Neural cell (in vitro differentiated cells): ENCODE data around the gene GSDMA. TPM values are rescaled to one million over a fixed set of nuclear protein-coding genes. Genes with fewer than 3 reads are reported as not detected.

Experiments used
- H2AFZ ChIP-seq: fragments of 200-600, 300-800 bp; sonication (generic), shearing (Covaris generic); 2 replicates; pipeline ENCODE4 v1.6.0; 2014; ENCODE audit warnings: low read depth, mild to moderate bottlenecking, antibody characterized with exemption, low read length, moderate library complexity
- H3F3A ChIP-seq: fragments of 200-600 bp; shearing (Covaris generic); 2 replicates; pipeline ENCODE4 v1.6.1; 2016; ENCODE audit warnings: mild to moderate bottlenecking, moderate library complexity, mixed read lengths, antibody characterized with exemption, low read length; ENCODE audit not compliant: insufficient read depth, poor library complexity, severe bottlenecking
- H3K27ac ChIP-seq: fragments of 200-600, 300-800 bp; sonication (generic), shearing (Covaris generic); 2 replicates; pipeline ENCODE4 v1.5.1; 2014; ENCODE audit warnings: mild to moderate bottlenecking, low read length, moderate library complexity
- H3K27me3 ChIP-seq: fragments of 300-800, 200-600 bp; sonication (generic), shearing (Covaris generic); 2 replicates; pipeline ENCODE4 v1.6.0; 2014; ENCODE audit warnings: mild to moderate bottlenecking, low read depth, low read length, moderate library complexity; ENCODE audit not compliant: insufficient read depth
- H3K36me3 ChIP-seq: fragments of 300-800, 200-600 bp; sonication (generic), shearing (Covaris generic); 2 replicates; pipeline ENCODE4 v1.5.1; 2014; ENCODE audit warnings: mild to moderate bottlenecking, antibody characterized with exemption, low read length, moderate library complexity; ENCODE audit not compliant: insufficient read depth
- H3K4me2 ChIP-seq: fragments of 300-800, 200-600 bp; sonication (generic), shearing (Covaris generic); 2 replicates; pipeline ENCODE4 v1.6.0; 2014; ENCODE audit warnings: mild to moderate bottlenecking, low read length
- H3K4me3 ChIP-seq: fragments of 300-800, 200-600 bp; sonication (generic), shearing (Covaris generic); 2 replicates; pipeline ENCODE4 v1.5.1; 2014; ENCODE audit warnings: mild to moderate bottlenecking, low read length, moderate library complexity
- H3K79me2 ChIP-seq: fragments of 200-600 bp; shearing (Covaris generic); replicated peaks from 2 replicates; pipeline ENCODE4 v1.6.0; 2014; ENCODE audit warnings: mild to moderate bottlenecking, low read length, moderate library complexity; ENCODE audit not compliant: insufficient read depth
- H3K9ac ChIP-seq: fragments of 300-800, 200-600 bp; sonication (generic), shearing (Covaris generic); 2 replicates; pipeline ENCODE4 v1.6.1; 2016; ENCODE audit warnings: mild to moderate bottlenecking, low read length, mixed read lengths
- H3K9me2 ChIP-seq: fragments of 200-600 bp; shearing (Covaris generic); 2 replicates; pipeline ENCODE4 v1.6.1; 2016; ENCODE audit warnings: mild to moderate bottlenecking, low read length, mixed read lengths; ENCODE audit not compliant: insufficient read depth
- H3K9me3 ChIP-seq: fragments of 200-600, 300-800 bp; sonication (generic), shearing (Covaris generic); 2 replicates; pipeline ENCODE4 v1.6.1; 2016; ENCODE audit warnings: mild to moderate bottlenecking, mixed run types, low read length, moderate library complexity, mixed read lengths
- H4K20me1 ChIP-seq: fragments of 200-600 bp; shearing (Covaris generic); 2 replicates; pipeline ENCODE4 v1.6.1; 2016; ENCODE audit warnings: mild to moderate bottlenecking, mixed run types; ENCODE audit not compliant: insufficient read depth
- EP300 ChIP-seq: fragments of 450-650 bp; conservative IDR thresholded peaks from 2 replicates; pipeline ENCODE4 v1.6.1; 2014; ENCODE audit warnings: antibody characterized with exemption, mild to moderate bottlenecking, moderate library complexity; ENCODE audit not compliant: poor library complexity, severe bottlenecking
- EZH2 ChIP-seq: fragments of 200-600, 300-800 bp; shearing (Covaris generic), sonication (generic); IDR thresholded peaks from 2 replicates; pipeline ENCODE4 v1.6.1; 2014; ENCODE audit warnings: antibody characterized with exemption, low read length, borderline replicate concordance, mild to moderate bottlenecking; ENCODE audit not compliant: insufficient read depth, poor library complexity, severe bottlenecking
- MXI1 ChIP-seq: fragments of 450-650 bp; conservative IDR thresholded peaks from 2 replicates; pipeline ENCODE4 v1.6.1; 2014; ENCODE audit warnings: antibody characterized with exemption, mild to moderate bottlenecking; ENCODE audit not compliant: poor library complexity, severe bottlenecking
- POLR2AphosphoS5 ChIP-seq: IDR thresholded peaks from 2 replicates; pipeline ENCODE4 v1.6.1; 2012
- RAD21 ChIP-seq: fragments of 450-650 bp; conservative IDR thresholded peaks from 2 replicates; pipeline ENCODE4 v1.6.1; 2014; ENCODE audit warnings: antibody characterized with exemption, mild to moderate bottlenecking, moderate library complexity
- REST ChIP-seq: IDR thresholded peaks from 2 replicates; pipeline ENCODE4 v1.6.1; 2012; ENCODE audit warnings: borderline replicate concordance
- SMC3 ChIP-seq: fragments of 450-650 bp; conservative IDR thresholded peaks from 2 replicates; pipeline ENCODE4 v1.6.1; 2014; ENCODE audit warnings: antibody characterized with exemption, mild to moderate bottlenecking, moderate library complexity; ENCODE audit not compliant: poor library complexity
- TAF1 ChIP-seq: IDR thresholded peaks from 2 replicates; pipeline ENCODE4 v1.6.1; 2012; ENCODE audit warnings: low read depth
- polyA plus RNA-seq: library from polyadenylated mRNA; depleted of rRNA; stranded (reverse); fragments of >200 nt; gene quantifications from 2 replicates; pipeline ENCODE4 v1.2.3, GENCODE V29; 2014
- TF ChIP-seq, protein P1 (sequence below): fragments of 450-650 bp; IDR thresholded peaks from 2 replicates; pipeline ENCODE4 v1.5.1; 2014; ENCODE audit warnings: antibody characterized with exemption, mild to moderate bottlenecking, moderate library complexity; ENCODE audit not compliant: poor library complexity, severe bottlenecking

GSDMA gene
- polyA plus RNA-seq, 1 donor from 2014 or later, result not detected

DNA sequence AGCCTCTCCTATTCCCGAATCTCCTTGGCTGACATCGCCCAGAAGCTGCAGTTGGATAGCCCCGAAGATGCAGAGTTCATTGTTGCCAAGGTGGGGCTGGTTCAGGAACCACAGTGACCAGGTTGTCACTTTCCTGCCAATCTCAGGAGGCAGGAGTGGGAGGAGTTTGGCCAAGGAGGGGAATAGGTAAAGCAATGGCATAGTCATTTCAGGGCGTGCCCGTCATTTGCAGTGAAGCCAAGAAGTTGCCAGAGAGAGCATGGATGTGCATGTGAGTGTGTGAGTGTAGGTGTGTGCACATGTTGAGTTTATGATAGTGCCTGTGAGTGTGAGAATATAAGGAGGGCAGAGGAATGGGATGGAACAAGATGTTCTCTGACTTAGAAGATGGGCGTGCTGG is 32.6 kb downstream of the GSDMA start:
- no peaks in the 10 kb centered on the region for H4K20me1 ChIP-seq
- H3K9ac ChIP-seq, result no peak overlapping the region
- no peak overlapping the region for H3K27ac ChIP-seq
- H3K9me3 ChIP-seq, result no peaks in the 10 kb centered on the region
- H3K9me2 ChIP-seq, result no peaks in the 10 kb centered on the region
- H3K4me2 ChIP-seq, result no peak overlapping the region
- H3F3A ChIP-seq, result no peaks in the 10 kb centered on the region
- no peaks in the 10 kb centered on the region for H3K27me3 ChIP-seq
- no peak overlapping the region for H2AFZ ChIP-seq
- no peak for TF ChIP-seq REST
- TF ChIP-seq SMC3, result no peak
- TF ChIP-seq TAF1, result no peak
- no peak for TF ChIP-seq EZH2
- TF ChIP-seq EP300, result no peak
- TF ChIP-seq, protein P1, sequence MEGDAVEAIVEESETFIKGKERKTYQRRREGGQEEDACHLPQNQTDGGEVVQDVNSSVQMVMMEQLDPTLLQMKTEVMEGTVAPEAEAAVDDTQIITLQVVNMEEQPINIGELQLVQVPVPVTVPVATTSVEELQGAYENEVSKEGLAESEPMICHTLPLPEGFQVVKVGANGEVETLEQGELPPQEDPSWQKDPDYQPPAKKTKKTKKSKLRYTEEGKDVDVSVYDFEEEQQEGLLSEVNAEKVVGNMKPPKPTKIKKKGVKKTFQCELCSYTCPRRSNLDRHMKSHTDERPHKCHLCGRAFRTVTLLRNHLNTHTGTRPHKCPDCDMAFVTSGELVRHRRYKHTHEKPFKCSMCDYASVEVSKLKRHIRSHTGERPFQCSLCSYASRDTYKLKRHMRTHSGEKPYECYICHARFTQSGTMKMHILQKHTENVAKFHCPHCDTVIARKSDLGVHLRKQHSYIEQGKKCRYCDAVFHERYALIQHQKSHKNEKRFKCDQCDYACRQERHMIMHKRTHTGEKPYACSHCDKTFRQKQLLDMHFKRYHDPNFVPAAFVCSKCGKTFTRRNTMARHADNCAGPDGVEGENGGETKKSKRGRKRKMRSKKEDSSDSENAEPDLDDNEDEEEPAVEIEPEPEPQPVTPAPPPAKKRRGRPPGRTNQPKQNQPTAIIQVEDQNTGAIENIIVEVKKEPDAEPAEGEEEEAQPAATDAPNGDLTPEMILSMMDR, result no peak
- H3K4me3 ChIP-seq, result no peak overlapping the region
- no peaks in the 10 kb centered on the region for H3K79me2 ChIP-seq
- H3K36me3 ChIP-seq, result no peaks in the 10 kb centered on the region

GRCh38 chr17:39996162-39996561 is 33.4 kb downstream of the GSDMA start:
- H3K9me2 ChIP-seq, result no peaks in the 10 kb centered on the region
- H3K4me3 ChIP-seq, result no peak overlapping the region
- H4K20me1 ChIP-seq, result no peaks in the 10 kb centered on the region
- no peaks in the 10 kb centered on the region for H3F3A ChIP-seq
- no peak overlapping the region for H3K27ac ChIP-seq
- H3K9ac ChIP-seq, result no peak overlapping the region
- H3K9me3 ChIP-seq, result no peaks in the 10 kb centered on the region
- TF ChIP-seq REST, result no peak
- TF ChIP-seq POLR2AphosphoS5, result no peak
- TF ChIP-seq EP300, result no peak
- TF ChIP-seq, protein P1, result no peak
- TF ChIP-seq SMC3, result no peak
- TF ChIP-seq TAF1, result no peak
- TF ChIP-seq EZH2, result no peak
- no peak for TF ChIP-seq MXI1
- TF ChIP-seq RAD21, result no peak
- no peaks in the 10 kb centered on the region for H3K36me3 ChIP-seq
- H3K79me2 ChIP-seq, result no peaks in the 10 kb centered on the region
- H3K27me3 ChIP-seq, result no peaks in the 10 kb centered on the region
- H3K4me2 ChIP-seq, result no peak overlapping the region
- H2AFZ ChIP-seq, result no peak overlapping the region
